Heart left ventricle (tissue), 16 donors: ENCODE data around the gene VGLL4. TPM values are rescaled to one million over a fixed set of nuclear protein-coding genes. Genes with fewer than 3 reads are reported as not detected.

ENCODE experiments used
- ATAC-seq, 4 donors: fragments of 200-7000 bp; cut with Tn5 transposase; one replicate each; pipeline ENCODE4 v1.9.1; 2020 to 2022; ENCODE audit warnings: moderate library complexity in 4 of 4, mild to moderate bottlenecking in 3 of 4, moderate number of reproducible peaks in 1 of 4
- DNase-seq, 5 donors: peaks; one replicate each; pipeline ENCODE4 v3.0.0-alpha.2; 2020
- H3K27ac ChIP-seq, 12 donors: fragments of 200-600 bp; sonication (generic) in 4 of 12; one replicate each; pipeline versions ENCODE4 v1.5.0 to v1.8.0; 2016 to 2022; ENCODE audit warnings: mild to moderate bottlenecking in 2 of 12
- H3K27me3 ChIP-seq, 9 donors: fragments of 200-600 bp; sonication (generic) in 2 of 9; one replicate each; pipeline versions ENCODE4 v1.5.1 to v1.8.0; 2016 to 2022; ENCODE audit warnings: mild to moderate bottlenecking in 3 of 9
- H3K36me3 ChIP-seq, 9 donors: fragments of 200-600 bp; sonication (generic) in 2 of 9; one replicate each; pipeline versions ENCODE4 v1.5.0 to v1.8.0; 2018 to 2022; ENCODE audit warnings: mild to moderate bottlenecking in 2 of 9
- H3K4me1 ChIP-seq, 12 donors: fragments of 200-600 bp; sonication (generic) in 4 of 12; one replicate each; pipeline versions ENCODE4 v1.5.0 to v1.8.0; 2016 to 2022; ENCODE audit warnings: mild to moderate bottlenecking in 3 of 12
- H3K4me3 ChIP-seq, 12 donors: fragments of 200-600 bp; sonication (generic) in 4 of 12; one replicate each; pipeline versions ENCODE4 v1.5.0 to v1.8.0; 2017 to 2022; ENCODE audit warnings: mild to moderate bottlenecking in 9 of 12, moderate library complexity in 4 of 12
- H3K9me3 ChIP-seq, 12 donors: fragments of 200-600 bp; sonication (generic) in 4 of 12; one replicate each; pipeline versions ENCODE4 v1.5.0 to v1.8.0; 2016 to 2022; ENCODE audit warnings: mild to moderate bottlenecking in 1 of 12
- CTCF ChIP-seq, 12 donors: fragments of 200-600 bp; sonication (generic) in 4 of 12; IDR thresholded peaks; one replicate each; pipeline versions ENCODE4 v1.5.0 to v1.8.0; 2018 to 2022; ENCODE audit warnings: antibody characterized with exemption in 12 of 12, mild to moderate bottlenecking in 5 of 12
- POLR2A ChIP-seq, 2 donors: fragments of 450-650 bp; IDR thresholded peaks; one replicate each; pipeline ENCODE4 v1.6.1; 2017; ENCODE audit warnings: antibody characterized with exemption in 2 of 2, mild to moderate bottlenecking in 2 of 2, moderate library complexity in 2 of 2
- WGBS, 4 donors: extraction: QIAGEN DNeasy Blood & Tissue Kit in 2 of 4; methylation state at CpG; one replicate each; pipeline versions ENCODE4 v1.1.5 to v1.1.7; 2013 to 2018; 5-methylcytosine and 5-hydroxymethylcytosine counted together
- intact Hi-C, 10 donors: fragments of 100-400 bp; cut with DNase I; formaldehyde crosslinking; loops; one replicate each; pipeline versions ENCODE4 v1.11.1 to v1.14.2; 2022
- polyA plus RNA-seq, 2 donors: library from polyadenylated mRNA; stranded (reverse); fragments of 200-250 nt; gene quantifications; one replicate each; pipeline ENCODE4 v1.2.3, GENCODE V29; 2013
- total RNA-seq, 9 donors: library from RNA; depleted of rRNA in 2 of 9; stranded (reverse); fragments of >200 nt in 2 of 9; fragmentation: NEBNext Ultra II Directional in 3 of 9; extraction: Animal tissue kit (Norgen Biotek cat#: 25700) in 3 of 9; gene quantifications; one replicate each; pipeline versions ENCODE4 v1.1.0 to v1.2.4, GENCODE V29; 2016 to 2023
- donor health status: ischemic (EF 13 %, LVEDD 7.1; RV severe dilation, severe dysfunction).
- donor health status: healthy with polysubstance abuse.
- donor health status: DM: no; HTN: yes; CAD: no.
- donor health status: DM: no; HTN: no; CAD: no.
- donor health status: ischemic (EF 25% LVEDD 6.9; RV normal size, moderate dysfunction).
- donor health status: ischemic (EF 25% LVEDD 5.7; RV mildly dilated, moderate dysfunction).
- donor health status: healthy.
- donor health status: DM: yes; HTN: yes; CAD: no.
- donor health status: ischemic (EF 35%, LVEDD 5.7; RV mildly dilated, moderate dysfunction).
- donor health status: nonischemic (EF 11% LVEDD 7.7; RV severe dilation, severe dysfunction).
- donor health status: DM: yes; HTN: yes; CAD: no.
- donor health status: PGD.
- donor health status: ischemic (EF 29% LVEDD 5.4; RV normal size, mild dysfunction).
- donor health status: nonischemic (EF 23%, LVEDD 6.1; RV moderate dilation, normal function).

The VGLL4 gene
- total and polyA plus RNA-seq, 11 donors: 24.0 to 40.4 (median 27.0) TPM

- no peak overlapping the region for H3K27ac ChIP-seq
- ATAC-seq (no peak), DNase-seq (no peak)
- H3K9me3 ChIP-seq: no peaks in the 10 kb centered on the region
- WGBS, 4 donors: 92 to 98% (median 95%) methylated on average over 5 of the region's 5 CpGs
- no peak overlapping the region for H3K4me3 ChIP-seq
- TF ChIP-seq POLR2A (IDR thresholded peaks at IDR 0.05): no peak
- TF ChIP-seq CTCF (IDR thresholded peaks at IDR 0.05): no peak
- H3K36me3 ChIP-seq: peaks cover 0 to 7% (median 0%) of the 10 kb centered on the region in 9 donors
- no peaks in the 10 kb centered on the region for H3K27me3 ChIP-seq
- no peaks in the 10 kb centered on the region for H3K4me1 ChIP-seq
- intact Hi-C loops: no loop called here
Measured at GRCh38 chr3:11679964-11680363, 36.2 kb upstream of the VGLL4 start.

GRCh38 chr3:11672363-11672762 is 28.6 kb upstream of the VGLL4 start:
- peaks cover 0 to 29% (median 19%) of the 10 kb centered on the region in 12 donors for H3K4me1 ChIP-seq
- no peaks in the 10 kb centered on the region for H3K27me3 ChIP-seq
- WGBS, 4 donors: 74 to 89% (median 80%) methylated on average over 3 of the region's 3 CpGs
- no peaks in the 10 kb centered on the region for H3K9me3 ChIP-seq
- H3K27ac ChIP-seq: no peak overlapping the region
- ATAC-seq (no peak), DNase-seq (no peak)
- H3K4me3 ChIP-seq: no peak overlapping the region
- no peaks in the 10 kb centered on the region for H3K36me3 ChIP-seq
- TF ChIP-seq CTCF (IDR thresholded peaks at IDR 0.05) (no peak), POLR2A (IDR thresholded peaks at IDR 0.05) (no peak)
- intact Hi-C loops: loop anchor here in 2 of 10 donors (2.0 to 5.0 kb wide), 2 partner anchors 28 to 45 kb away; no protein-coding TSS in a partner anchor

GRCh38 chr3:11671648-11672100 is 28.0 kb upstream of the VGLL4 start:
- Histone ChIP-seq H3K36me3 (no peaks in the 10 kb centered on the region), H3K9me3 (no peaks in the 10 kb centered on the region), H3K4me1 (peaks cover 0 to 29% (median 19%) of the 10 kb centered on the region in 12 donors), H3K27me3 (no peaks in the 10 kb centered on the region), H3K4me3 (no peak overlapping the region), H3K27ac (no peak overlapping the region)
- DNase-seq: peak in 4 of 5 donors; percentile 19 to 43 (median 32)
- peak in 3 of 4 donors; percentile 45 to 72 (median 63) for ATAC-seq
- 32 to 43% (median 36%) methylated on average over 4 of the region's 4 CpGs for WGBS, 4 donors
- intact Hi-C loops: loop anchor here in 2 of 10 donors (2.0 to 5.0 kb wide), 2 partner anchors 29 to 46 kb away; no protein-coding TSS in a partner anchor
- TF ChIP-seq CTCF (IDR thresholded peaks at IDR 0.05) (no peak), POLR2A (IDR thresholded peaks at IDR 0.05) (no peak)

GRCh38 chr3:11668243-11669235 is 24.8 kb upstream of the VGLL4 start:
- Histone ChIP-seq H3K36me3 (no peaks in the 10 kb centered on the region), H3K27me3 (no peaks in the 10 kb centered on the region), H3K4me1 (peaks cover 0 to 29% (median 19%) of the 10 kb centered on the region in 12 donors), H3K9me3 (no peaks in the 10 kb centered on the region), H3K27ac (no peak overlapping the region), H3K4me3 (no peak overlapping the region)
- WGBS, 4 donors: 64 to 82% (median 78%) methylated on average over 9 of the region's 9 CpGs
- no peak for TF ChIP-seq POLR2A (IDR thresholded peaks at IDR 0.05)
- TF ChIP-seq CTCF (IDR thresholded peaks at IDR 0.05): no peak
- intact Hi-C loops: no loop called here
- DNase-seq (no peak), ATAC-seq (no peak)
